Measurements from ENCODE around the gene MYH2.

GRCh38 chr17:10512856-10513255 lies 36.6 kb downstream of the MYH2 start:
- TF ChIP-seq, protein P1, sequence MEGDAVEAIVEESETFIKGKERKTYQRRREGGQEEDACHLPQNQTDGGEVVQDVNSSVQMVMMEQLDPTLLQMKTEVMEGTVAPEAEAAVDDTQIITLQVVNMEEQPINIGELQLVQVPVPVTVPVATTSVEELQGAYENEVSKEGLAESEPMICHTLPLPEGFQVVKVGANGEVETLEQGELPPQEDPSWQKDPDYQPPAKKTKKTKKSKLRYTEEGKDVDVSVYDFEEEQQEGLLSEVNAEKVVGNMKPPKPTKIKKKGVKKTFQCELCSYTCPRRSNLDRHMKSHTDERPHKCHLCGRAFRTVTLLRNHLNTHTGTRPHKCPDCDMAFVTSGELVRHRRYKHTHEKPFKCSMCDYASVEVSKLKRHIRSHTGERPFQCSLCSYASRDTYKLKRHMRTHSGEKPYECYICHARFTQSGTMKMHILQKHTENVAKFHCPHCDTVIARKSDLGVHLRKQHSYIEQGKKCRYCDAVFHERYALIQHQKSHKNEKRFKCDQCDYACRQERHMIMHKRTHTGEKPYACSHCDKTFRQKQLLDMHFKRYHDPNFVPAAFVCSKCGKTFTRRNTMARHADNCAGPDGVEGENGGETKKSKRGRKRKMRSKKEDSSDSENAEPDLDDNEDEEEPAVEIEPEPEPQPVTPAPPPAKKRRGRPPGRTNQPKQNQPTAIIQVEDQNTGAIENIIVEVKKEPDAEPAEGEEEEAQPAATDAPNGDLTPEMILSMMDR (IDR thresholded peaks at IDR 0.05): no peak
- no peak for TF ChIP-seq POLR2A (IDR thresholded peaks at IDR 0.05)

Data from Peyer's patch (tissue), 4 donors.